NAMALWA (cell line): ENCODE results near the gene ANGPTL8.

Experiments
- DNase-seq: peaks from one replicate; pipeline ENCODE4 v3.0.0-alpha.2; 2015; ENCODE audit warnings: low spot score

The ANGPTL8 gene, protein sequence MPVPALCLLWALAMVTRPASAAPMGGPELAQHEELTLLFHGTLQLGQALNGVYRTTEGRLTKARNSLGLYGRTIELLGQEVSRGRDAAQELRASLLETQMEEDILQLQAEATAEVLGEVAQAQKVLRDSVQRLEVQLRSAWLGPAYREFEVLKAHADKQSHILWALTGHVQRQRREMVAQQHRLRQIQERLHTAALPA

DNA sequence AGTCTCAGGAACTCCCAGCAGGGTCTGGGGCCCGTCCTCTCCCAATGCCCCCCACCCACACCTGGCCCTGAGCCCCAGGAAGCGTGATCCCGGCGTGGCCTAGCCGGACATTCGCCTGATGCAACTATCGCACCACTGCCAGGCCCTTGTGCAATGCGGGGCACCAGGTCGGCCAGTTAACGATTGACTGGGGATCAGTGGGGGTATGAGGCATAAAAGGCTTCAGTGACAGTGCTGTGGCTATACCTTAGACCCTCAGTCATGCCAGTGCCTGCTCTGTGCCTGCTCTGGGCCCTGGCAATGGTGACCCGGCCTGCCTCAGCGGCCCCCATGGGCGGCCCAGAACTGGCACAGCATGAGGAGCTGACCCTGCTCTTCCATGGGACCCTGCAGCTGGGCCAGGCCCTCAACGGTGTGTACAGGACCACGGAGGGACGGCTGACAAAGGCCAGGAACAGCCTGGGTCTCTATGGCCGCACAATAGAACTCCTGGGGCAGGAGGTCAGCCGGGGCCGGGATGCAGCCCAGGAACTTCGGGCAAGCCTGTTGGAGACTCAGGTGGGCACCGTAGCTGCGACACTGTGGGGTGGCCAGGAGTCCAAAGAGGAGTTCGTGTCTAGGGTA is at the start of gene ANGPTL8:
ANGPTL8 (plus strand) TSS at position 243 of the 624 bp plus-strand sequence; CDS start at position 262, 19 bp downstream.
- no peak for DNase-seq

DNA sequence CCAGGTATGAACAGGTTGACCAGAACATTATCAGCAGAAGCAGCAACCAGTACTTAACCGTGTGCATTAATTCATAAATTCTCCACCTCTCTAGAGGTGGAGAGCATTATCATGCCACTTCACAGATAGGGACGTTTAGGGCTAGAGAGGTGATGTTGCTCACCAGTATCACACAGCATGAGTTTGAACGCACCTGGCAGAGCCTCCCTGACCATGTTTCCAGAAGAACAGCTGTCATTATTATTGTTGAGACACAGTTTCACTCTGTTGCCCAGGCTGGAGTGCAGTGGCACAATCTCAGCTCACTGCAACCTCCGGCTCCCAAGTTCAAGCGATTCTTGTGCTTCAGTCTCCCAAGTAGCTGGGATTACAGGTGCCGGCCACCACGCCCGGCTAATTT is 48.9 kb upstream of the ANGPTL8 start:
- peak; percentile 68 for DNase-seq

DNA sequence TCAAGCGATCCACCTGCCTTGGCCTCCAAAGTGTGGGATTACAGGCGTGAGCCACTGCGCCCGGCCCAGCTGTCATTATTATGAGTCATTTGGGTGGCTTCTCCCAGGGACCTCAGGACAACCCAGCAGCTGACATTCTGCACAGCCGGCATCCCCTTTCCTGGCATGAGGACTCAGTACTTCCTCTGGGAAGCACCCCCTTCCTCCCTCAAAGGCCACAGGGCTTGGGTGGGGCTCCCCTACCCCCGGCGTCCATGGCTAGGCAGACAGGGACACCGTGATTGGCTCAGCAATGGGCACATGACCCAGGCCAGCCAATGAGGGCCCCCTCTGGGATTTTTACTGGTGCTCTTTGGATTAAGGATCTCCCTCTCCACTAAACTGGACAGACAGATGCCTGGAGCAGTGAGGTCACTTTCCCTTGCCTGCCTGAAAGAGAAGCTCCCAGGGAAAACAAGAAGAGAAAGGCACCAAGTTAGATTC is 48.1 kb upstream of the ANGPTL8 start:
- DNase-seq, result peak; percentile 57

DNA sequence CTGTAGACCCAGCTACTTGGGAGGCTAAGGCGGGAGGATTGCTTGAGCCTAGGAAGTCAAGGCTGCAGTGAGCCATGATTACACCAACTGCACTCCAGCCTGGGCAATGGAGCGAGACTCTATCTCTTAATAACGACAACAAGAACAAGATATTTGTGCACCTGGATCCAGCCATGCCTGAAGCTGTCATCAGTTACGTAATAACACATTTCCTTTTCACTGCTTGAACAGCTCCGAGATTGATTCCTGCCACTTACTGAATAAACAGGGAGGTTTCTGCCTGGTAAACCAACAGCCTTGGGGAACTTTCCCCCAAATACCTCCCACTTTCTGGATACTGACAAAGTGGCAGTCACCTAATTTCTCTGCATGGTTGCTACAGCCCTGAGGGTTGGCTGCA is 47.5 kb upstream of the ANGPTL8 start:
- peak; percentile 97 for DNase-seq

DNA sequence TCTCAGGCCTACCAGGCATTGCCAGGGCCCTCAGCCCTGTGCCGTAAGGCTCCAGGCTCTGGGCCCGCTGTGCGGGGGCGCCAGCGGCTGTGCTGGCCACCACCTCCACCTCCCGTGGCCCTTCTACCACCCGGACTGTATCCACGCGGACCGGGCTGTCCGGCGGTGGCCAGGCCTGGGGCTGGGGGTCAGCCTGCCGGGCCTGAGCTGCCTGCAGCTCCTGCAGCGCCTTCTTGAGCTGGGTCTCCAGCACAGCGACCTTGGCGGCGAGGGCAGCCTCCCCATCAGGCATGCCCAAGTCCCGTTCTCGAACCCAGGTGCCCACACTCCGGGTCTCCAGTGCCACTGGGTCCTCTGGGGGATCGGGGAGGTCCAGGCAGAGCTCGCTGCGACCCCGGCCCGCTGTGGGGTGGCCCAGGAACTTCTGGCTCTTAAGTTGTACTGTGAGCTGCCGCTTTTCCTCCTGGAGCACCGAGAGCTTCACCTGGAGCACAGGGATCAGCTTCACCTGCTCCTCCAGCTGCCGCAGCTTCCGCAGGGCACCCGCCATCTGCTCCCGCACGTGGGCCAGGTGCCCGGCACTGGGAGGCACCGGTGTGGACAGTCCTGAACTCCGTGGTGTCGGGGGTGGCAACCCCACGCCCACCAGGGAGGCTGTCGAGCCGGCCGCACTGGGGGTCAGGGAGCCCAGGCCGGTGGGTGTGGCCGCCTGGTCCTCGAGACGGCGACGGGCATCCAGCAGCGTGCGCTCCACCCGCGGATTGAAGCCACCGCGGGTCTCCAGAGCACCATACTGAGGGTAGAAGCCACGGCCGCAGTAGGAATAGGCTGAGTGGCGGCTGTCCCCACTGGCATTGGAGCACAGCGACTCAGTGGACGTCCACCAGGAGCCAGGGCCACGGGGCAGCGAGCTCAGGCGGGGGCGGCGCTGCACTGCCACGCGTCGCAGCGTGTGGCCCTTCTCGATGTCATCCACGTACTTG is 46.2 kb upstream of the ANGPTL8 start:
- no peak for DNase-seq

DNA sequence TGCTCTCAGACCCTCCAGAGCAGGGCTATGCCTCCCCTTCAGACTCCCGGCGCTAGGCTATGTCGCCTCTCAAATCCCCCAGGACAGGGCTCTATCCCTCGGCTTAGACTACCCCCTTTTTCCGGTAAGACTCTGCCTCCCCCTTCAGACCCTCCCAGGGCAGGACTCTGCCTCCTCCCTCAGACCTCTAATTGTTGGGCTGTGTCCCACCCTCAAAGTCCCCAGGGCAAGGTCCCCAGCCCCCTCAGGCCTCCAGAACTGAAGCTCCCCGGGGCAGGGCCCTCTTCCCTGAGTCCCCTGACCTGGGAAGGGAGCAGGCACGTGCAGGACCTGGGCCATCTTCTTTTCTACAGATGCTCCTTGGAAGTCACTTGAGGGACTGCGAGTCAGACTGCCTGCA is 45.2 kb upstream of the ANGPTL8 start:
- DNase-seq, result no peak

DNA sequence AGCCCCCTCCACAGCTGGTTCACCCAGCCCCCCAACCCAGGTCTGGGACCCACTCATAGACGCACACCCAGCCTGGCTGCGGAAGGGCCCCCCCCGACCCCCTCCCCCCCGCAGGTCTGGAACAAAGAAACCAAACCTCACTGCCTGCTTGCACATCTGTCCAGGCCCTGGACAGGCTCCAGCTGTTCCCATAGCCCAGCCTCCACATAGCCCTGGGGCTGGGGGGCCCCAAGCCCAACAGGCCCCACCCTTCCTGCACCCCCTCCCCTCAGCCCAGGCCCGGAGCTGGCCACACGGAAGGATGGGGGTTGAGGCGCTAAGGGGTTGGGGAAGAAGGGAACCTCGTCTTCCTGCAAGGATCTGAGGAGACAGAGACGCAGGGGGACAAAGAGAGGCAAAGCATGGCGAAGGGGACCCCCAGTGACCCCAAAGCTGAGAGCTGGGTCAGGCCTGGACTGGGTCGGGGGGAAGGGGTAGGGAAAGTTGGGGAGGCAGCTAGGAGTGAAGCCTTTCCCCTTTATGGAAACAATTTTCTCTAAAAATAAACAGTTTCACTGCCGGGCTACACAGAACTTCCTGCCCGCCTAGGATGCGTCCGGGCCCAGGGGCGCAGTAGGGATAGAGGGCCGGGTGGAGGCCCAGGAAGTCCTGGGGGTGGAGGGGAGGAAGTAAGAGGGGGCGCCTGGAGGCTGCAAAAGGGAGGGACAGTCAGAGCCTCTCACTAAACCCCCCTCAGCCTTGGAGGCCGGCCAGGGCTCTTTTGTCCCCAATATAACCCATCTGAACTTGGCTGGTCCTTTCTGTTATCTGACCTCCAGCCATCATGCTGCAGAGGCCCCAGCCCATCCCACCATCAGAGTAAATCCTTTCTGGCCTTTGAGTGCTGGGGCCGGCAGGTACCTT is 44.5 kb upstream of the ANGPTL8 start:
- no peak for DNase-seq

DNA sequence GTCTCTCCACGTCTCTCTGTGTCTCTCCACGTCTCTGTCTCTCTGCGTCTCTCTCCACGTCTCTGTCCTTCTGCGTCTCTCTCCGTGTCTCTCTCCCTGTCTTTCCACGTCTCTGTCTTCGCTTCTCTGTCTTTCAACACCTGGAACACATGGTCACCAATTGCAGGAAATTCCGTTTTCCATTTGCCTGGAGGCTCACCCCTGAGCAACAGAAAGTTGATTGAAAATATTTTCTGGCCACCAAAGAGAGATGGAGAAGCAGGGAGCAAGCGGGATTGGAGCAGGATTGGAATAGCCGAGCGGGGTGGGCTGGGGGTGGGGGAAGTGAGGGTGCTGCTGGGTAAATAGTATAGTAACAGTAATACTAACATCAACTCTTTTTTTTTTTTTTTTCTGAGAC is 43.7 kb upstream of the ANGPTL8 start:
- DNase-seq, result no peak

DNA sequence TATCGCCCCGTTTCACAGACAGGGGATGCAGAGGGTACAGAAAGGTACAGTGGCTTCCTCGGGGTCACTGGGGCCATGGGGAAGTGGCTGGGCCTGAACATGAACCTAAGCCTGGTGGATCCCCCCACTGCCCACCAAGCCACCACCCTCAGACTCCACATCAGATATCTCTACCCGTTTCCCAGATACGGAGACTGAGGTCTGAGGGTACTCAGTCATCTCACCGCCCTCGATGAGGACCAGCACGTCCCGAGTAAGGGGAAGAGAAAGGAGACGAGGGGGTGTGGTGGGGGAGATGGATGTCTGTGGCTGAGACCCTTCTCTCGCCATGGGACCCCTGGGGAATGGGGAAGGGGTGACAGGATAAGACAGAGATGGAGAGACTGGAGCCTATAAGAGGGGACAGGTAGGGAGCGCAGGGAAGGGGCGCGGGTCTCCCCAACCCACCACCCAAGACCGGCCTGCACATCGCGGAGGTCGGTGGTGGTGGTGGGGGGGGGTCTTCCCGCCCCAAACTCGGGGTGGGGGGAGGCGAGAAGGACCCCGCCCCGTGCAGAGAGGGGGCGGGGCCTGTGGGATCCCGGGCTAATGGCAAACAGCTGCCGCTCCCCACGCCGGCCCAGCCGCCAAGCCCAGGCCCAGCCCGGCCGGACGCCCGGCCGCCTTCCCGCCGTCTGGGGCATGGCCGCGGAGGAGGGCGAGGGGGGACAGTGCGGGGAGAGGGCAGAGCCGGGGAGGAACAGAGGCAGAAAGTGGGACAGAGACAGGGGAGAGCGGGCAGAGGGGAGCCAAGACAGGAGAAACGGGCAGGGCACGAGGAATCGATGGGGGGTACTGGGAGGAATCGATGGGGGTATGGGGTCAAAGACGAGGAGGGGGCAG is 42.8 kb upstream of the ANGPTL8 start:
- DNase-seq, result no peak

DNA sequence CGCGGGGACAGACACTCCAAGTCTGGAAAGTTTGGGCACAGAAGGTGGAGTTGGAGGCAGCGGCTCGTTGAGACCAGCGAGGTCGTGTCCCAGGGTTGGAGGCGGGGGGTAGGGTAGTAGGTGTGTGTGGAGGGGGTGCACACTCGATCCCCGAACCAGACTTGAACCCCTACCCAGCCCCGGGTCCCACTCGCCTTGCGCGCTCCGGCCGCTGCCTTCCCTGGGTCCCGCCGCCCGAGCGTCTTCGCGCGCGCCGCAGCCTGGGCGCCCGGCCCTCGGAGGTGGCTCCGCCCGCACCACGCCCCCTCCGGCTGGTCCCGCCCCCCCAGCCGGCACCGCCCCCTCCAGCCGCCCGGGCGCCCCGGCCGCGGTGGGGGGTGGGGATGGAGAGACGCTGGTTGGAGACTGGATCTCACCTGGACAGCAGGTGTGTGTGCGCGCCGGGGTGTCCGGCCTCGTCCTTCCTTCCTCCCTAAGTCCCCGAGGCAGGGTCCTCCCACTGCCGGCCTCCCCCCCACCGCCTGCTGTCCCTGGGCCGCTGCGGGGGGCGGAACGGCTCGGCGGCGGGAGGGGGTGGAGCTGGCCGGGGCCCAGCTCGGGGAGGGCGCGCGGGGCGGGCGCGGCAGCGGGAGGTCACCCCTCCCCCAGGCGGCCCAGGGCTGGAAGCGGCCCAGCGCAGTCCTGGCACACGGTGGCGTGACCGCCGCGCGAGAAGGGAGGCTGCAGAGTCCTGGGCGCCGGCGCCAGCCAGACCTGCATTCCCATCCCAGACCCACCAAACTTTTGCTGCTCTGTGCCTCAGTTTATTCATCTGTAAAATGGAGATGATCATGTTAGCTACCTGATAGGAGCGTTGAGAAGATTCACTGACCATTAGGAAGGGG is 41.9 kb upstream of the ANGPTL8 start, which contains the start of gene KANK2:
KANK2 (minus strand) TSS at position 255 of the 884 bp plus-strand sequence. CDS start 3,034 bp downstream, outside the sequence.
- peak; percentile 76 for DNase-seq

DNA sequence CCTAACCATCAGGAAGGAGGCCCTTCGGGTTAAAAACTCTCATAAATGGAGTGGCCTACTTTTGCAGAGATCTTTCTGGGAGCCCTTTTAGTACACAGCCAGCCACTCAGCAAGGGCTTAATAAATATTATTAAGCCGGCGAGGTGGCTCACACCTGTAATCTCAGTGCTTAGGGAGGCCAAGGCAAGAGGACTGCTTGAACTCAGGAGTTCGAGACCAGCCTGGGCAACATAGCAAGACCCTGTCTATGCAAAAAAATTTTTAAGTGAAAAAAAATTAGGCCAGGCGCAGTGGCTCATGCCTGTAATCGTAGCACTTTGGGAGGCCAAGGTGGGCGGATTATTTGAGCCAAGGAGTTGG is 41.3 kb upstream of the ANGPTL8 start:
- DNase-seq, result no peak

DNA sequence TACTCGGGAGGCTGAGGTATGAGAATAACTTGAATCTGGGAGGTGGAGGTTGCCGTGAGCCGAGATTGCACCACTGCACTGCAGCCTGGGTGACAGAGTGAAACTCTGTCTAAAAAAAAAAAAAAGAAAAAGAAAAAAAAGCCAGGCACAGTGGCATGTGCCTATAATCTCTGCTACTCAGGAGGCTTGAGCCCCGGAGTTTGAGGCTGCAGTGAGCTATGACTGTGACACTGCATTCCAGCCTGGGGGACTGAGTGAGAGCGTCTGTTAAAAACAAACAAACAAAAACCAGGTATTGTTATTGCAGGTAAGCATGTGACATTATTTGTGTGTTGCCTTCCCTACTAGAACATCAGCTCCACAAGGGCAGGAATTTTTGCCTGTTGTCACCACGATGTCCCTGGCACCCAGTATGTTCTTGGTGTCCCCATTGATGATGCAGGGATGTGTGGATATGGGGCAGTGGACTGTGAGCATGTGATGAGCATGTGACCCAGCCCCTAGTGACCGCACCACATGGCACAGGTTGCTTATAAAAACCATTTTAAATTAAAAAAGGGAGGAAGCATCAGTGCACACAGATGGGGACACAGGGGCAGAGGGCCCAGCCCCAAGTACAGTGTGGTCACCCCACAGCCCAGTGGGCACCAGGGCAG is 40.5 kb upstream of the ANGPTL8 start:
- no peak for DNase-seq

DNA sequence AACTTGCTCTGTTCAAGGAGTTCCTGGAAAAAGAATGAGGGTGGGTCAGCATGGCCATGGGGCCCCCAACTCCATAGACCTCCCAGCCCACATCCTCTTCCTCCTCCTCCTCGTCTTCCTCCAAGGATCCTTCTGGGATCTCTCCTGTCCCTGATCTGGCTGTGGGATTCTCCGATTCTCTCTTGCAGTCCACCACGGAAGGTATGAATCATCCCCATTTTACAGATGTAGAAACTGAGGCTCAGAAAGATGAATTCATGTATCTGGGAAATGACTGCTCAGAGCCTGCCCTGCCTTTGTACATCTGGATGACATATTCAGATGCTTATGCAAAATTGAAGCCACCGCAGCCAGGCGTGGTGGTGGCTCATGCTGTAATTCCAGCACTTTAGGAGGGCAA is 39.9 kb upstream of the ANGPTL8 start:
- no peak for DNase-seq

DNA sequence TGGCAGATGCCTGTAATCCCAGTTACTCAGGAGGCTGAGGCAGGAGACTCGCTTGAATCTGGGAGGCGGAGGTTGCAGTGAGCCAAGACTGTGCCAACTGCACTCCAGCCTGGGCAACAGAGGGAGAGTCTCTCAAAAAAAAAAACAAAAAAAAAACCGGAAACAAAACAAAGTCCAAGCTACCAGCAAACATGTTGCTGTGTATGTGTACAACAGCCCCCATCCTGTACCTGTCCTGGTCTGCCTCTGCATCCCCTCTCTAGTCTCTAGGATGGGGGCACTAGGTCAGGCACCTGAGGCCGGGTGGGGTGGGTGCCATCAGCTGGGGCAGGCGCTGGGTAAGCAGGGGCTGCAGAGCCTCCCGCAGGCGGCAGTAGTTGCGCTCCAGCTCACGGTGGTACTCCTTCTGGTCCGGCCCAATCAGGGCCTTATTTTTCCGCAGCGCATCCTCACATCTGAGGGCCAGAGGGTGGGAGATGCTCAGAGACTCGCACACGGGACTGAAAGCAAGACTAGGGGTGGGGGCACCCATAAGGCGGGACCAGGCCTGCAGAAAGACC is 39.3 kb upstream of the ANGPTL8 start:
- no peak for DNase-seq

DNA sequence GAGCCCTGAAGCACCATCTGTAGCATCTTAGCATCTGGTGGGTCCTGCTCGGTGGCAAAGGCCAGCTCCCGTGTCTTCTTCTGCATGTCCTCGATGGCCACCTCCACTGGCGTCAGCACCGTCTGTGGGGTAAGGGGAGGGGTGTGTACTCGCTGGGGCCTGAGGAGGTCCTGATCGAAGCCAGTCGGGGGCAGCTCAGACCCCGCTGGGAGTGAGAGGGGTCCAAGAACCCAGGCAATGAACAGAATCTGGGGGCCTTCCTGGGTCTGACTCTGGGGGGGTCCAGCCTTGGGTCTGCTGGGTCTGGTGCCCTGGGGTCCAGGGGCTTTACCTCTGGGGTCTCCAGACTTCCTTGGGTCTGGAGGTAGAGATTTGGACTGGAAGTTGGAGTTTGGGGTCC is 38.5 kb upstream of the ANGPTL8 start:
- DNase-seq, result no peak

DNA sequence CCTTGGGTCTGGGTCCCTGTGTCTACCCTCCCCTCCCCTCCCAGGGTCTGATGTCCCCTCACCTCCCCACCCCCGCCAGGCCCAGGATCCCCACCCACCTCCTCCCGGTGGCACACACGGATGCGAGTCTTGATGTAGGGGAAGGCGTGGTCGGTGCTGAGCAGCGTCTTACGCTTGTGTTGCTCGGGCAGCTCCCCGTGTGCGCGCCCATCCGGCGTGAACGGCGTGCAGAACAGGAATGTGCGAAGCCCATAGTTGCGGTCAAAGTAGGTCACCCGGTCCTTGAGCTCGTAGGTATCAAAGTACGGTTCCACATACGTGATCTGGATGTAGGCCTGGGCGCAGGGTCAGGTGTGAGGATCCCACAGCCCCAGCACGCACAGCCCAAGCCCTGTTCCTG is 37.6 kb upstream of the ANGPTL8 start:
- DNase-seq, result no peak

DNA sequence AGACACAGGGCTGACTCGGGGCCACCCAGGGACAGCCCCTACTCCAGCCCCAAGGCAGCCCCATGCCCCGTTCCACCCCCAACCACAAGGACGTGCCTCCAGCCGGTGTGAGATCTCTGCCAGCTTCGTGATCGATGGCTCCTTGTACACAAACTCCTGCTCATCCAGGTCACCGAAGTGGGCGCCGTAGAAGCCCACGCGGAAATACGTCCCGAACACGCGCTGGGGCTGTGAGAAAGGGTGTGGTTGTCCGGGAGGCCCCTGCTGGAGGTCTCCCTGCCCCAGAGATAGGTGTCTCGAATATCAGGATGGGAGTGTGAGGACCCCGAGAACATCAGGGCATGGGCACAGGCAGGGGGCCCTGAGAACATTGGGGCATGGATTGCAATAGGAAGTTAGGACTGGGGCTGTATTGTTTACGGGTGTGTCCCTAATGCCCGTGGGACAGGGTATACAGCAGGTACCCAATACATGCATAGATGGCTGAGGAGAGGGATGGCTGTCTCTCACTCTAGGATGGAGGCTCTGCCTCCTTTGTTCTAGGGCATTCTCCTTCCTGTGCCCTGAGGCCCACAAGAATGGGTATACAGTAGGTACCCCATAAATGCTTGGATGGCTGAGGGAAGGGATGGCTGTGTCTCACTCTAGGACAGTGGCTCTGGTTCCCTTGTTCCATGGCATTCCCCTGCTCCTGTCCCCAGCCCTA is 36.8 kb upstream of the ANGPTL8 start:
- DNase-seq, result no peak
